Neuronal stem cell (in vitro differentiated cells): Measurements from ENCODE around the gene REEP5.

ENCODE experiments used
- DNase-seq: peaks from one replicate; pipeline ENCODE4 v3.0.0-alpha.2; 2013; ENCODE audit warnings: low spot score
- H2AFZ ChIP-seq: one replicate; pipeline ENCODE4 v1.6.1; 2013; ENCODE audit warnings: mild to moderate bottlenecking, low read length, inconsistent platforms
- H2AK5ac ChIP-seq: 2 replicates; pipeline ENCODE4 v1.6.1; 2013; ENCODE audit warnings: low read depth, mild to moderate bottlenecking, inconsistent platforms, low read length, moderate library complexity, mixed read lengths
- H2BK120ac ChIP-seq: 2 replicates; pipeline ENCODE4 v1.6.1; 2013; ENCODE audit warnings: low read depth, mild to moderate bottlenecking, inconsistent platforms, low read length, moderate library complexity, mixed read lengths
- H2BK12ac ChIP-seq: one replicate; pipeline ENCODE4 v1.6.1; 2013; ENCODE audit warnings: low read length, inconsistent platforms
- H2BK15ac ChIP-seq: 2 replicates; pipeline ENCODE4 v1.6.1; 2013; ENCODE audit warnings: mild to moderate bottlenecking, low read length, inconsistent platforms, mixed read lengths
- H2BK5ac ChIP-seq: one replicate; pipeline ENCODE4 v1.6.1; 2013; ENCODE audit warnings: inconsistent platforms, mild to moderate bottlenecking, low read length, moderate library complexity
- H3K14ac ChIP-seq: one replicate; pipeline ENCODE4 v1.6.1; 2013; ENCODE audit warnings: low read length, inconsistent platforms
- H3K18ac ChIP-seq: 2 replicates; pipeline ENCODE4 v1.6.1; 2013; ENCODE audit warnings: low read length, inconsistent platforms
- H3K23ac ChIP-seq: 2 replicates; pipeline ENCODE4 v1.6.1; 2013; ENCODE audit warnings: low read depth, mild to moderate bottlenecking, mixed read lengths, low read length, inconsistent platforms; ENCODE audit not compliant: poor library complexity
- H3K27ac ChIP-seq: replicated peaks from 3 replicates; pipeline ENCODE4 v1.5.1; 2013; ENCODE audit warnings: low read length, inconsistent platforms
- H3K27me3 ChIP-seq, 3 experiments: 2 replicates each; pipeline ENCODE4 v1.6.1; 2013; ENCODE audit warnings: low read length in 3 of 3, mild to moderate bottlenecking in 2 of 3, inconsistent platforms in 1 of 3, low read depth in 1 of 3, mixed read lengths in 1 of 3, moderate library complexity in 1 of 3; ENCODE audit not compliant: control insufficient read depth in 3 of 3, insufficient read depth in 3 of 3
- H3K36me3 ChIP-seq, 2 donors: replicated peaks in 1 of 2; 2 replicates each; pipeline ENCODE4 v1.6.1; 2013; ENCODE audit warnings: low read length in 2 of 2; ENCODE audit not compliant: control insufficient read depth in 2 of 2, insufficient read depth in 2 of 2
- H3K4ac ChIP-seq: 2 replicates; pipeline ENCODE4 v1.6.1; 2013; ENCODE audit warnings: inconsistent platforms, mild to moderate bottlenecking, low read length, moderate library complexity
- H3K4me1 ChIP-seq, 2 donors: 1 replicate in 1 of 2; 2 replicates in 1 of 2; pipeline ENCODE4 v1.6.1; 2013; ENCODE audit warnings: low read length in 2 of 2, low read depth in 1 of 2; ENCODE audit not compliant: control insufficient read depth in 2 of 2, insufficient read depth in 1 of 2
- H3K4me2 ChIP-seq: one replicate; pipeline ENCODE4 v1.6.1; 2013; ENCODE audit warnings: mild to moderate bottlenecking, low read length, inconsistent platforms; ENCODE audit not compliant: insufficient read depth, poor library complexity, severe bottlenecking
- H3K4me3 ChIP-seq, 2 donors: 2 replicates each; pipeline ENCODE4 v1.5.1; 2013; ENCODE audit warnings: low read length in 2 of 2, mild to moderate bottlenecking in 2 of 2, inconsistent platforms in 1 of 2, moderate library complexity in 1 of 2
- H3K79me1 ChIP-seq: one replicate; pipeline ENCODE4 v1.6.1; 2013; ENCODE audit warnings: low read depth, mild to moderate bottlenecking, inconsistent platforms, low read length, moderate library complexity
- H3K9ac ChIP-seq: one replicate; pipeline ENCODE4 v1.6.1; 2013; ENCODE audit warnings: mild to moderate bottlenecking, low read depth, low read length, inconsistent platforms; ENCODE audit not compliant: poor library complexity
- H3K9me3 ChIP-seq, 2 donors: replicated peaks in 1 of 2; 2 replicates each; pipeline versions ENCODE3 to v1.6.1; 2013; ENCODE audit warnings: low read length in 2 of 2, mild to moderate bottlenecking in 2 of 2, inconsistent platforms in 1 of 2, low read depth in 1 of 2, mixed read lengths in 1 of 2, moderate library complexity in 1 of 2; ENCODE audit not compliant: control insufficient read depth in 2 of 2, insufficient read depth in 1 of 2
- H4K8ac ChIP-seq: one replicate; pipeline ENCODE4 v1.6.1; 2013; ENCODE audit warnings: low read depth, mild to moderate bottlenecking, inconsistent platforms, low read length, moderate library complexity
- H4K91ac ChIP-seq: one replicate; pipeline ENCODE4 v1.6.1; 2013; ENCODE audit warnings: low read length, low read depth, mild to moderate bottlenecking, inconsistent platforms; ENCODE audit not compliant: poor library complexity
- WGBS, 2 donors: extraction: QIAGEN DNeasy Blood & Tissue Kit; methylation state at CpG; one replicate each; pipeline ENCODE4 v1.1.7; 2013; ENCODE audit warnings: missing lambda C conversion rate in 2 of 2, mixed read lengths in 1 of 2; ENCODE audit not compliant: insufficient read length in 2 of 2, insufficient replicate concordance in 1 of 2; ENCODE audit errors: extremely low coverage in 2 of 2; 5-methylcytosine and 5-hydroxymethylcytosine counted together

Gene REEP5

GRCh38 chr5:112918679-112919078 is 3.3 kb downstream of the REEP5 start:
- H3K4me3 ChIP-seq = no peak overlapping the region
- no peak overlapping the region for H2BK120ac ChIP-seq
- no peak overlapping the region for H2BK15ac ChIP-seq
- no peaks in the 10 kb centered on the region for H3K9me3 ChIP-seq
- H3K79me1 ChIP-seq = peaks cover 4% of the 10 kb centered on the region
- WGBS, 2 donors = no CpG with 5 or more reads among the region's 1 CpG
- no peak overlapping the region for H3K4me2 ChIP-seq
- no peak overlapping the region for H2AK5ac ChIP-seq
- H3K4ac ChIP-seq = no peak overlapping the region
- H3K23ac ChIP-seq = no peak overlapping the region
- H3K18ac ChIP-seq = no peak overlapping the region
- H3K9ac ChIP-seq = no peak overlapping the region
- no peak overlapping the region for H4K8ac ChIP-seq
- no peak overlapping the region for H3K27ac ChIP-seq
- H2AFZ ChIP-seq = no peak overlapping the region
- H3K14ac ChIP-seq = no peak overlapping the region
- H3K4me1 ChIP-seq = peaks cover 3 to 8% of the 10 kb centered on the region in 2 donors
- H4K91ac ChIP-seq = no peak overlapping the region
- H2BK5ac ChIP-seq = no peak overlapping the region
- no peak overlapping the region for H2BK12ac ChIP-seq
- peaks cover 0 to 11% (median 10%) of the 10 kb centered on the region in 3 experiments for H3K27me3 ChIP-seq
- no peak for DNase-seq
- peaks cover 2 to 65% of the 10 kb centered on the region in 2 donors for H3K36me3 ChIP-seq

DNA sequence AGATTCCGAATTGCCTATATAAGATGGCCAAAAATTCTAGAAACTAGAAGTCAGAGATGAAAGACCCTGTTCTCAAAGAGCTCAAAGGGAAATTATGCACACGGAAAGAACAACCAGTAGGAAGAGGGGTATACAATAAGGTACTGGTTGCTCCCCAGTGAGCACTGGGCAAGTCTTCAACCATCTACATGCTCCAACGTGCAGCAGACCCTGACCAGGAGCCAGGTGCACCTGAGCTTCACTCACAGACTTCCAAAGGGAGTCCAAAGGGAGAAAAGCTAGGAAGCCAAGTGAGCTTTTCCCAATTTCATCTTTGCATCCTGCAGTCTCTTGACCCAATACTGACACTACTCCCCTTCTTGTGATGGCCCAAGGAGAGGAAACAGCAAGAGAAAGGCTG is 3.9 kb downstream of the REEP5 start:
- H3K27me3 ChIP-seq = peaks cover 0 to 7% (median 5%) of the 10 kb centered on the region in 3 experiments
- H3K4me1 ChIP-seq = peaks cover 3 to 4% of the 10 kb centered on the region in 2 donors
- WGBS, 2 donors = no CpG with 5 or more reads among the region's 3 CpGs
- peaks cover 2 to 68% of the 10 kb centered on the region in 2 donors for H3K36me3 ChIP-seq
- no peak overlapping the region for H4K91ac ChIP-seq
- no peak overlapping the region for H3K4me2 ChIP-seq
- no peak overlapping the region for H3K9ac ChIP-seq
- H2AFZ ChIP-seq = no peak overlapping the region
- no peak for DNase-seq
- H3K79me1 ChIP-seq = peaks cover 4% of the 10 kb centered on the region
- no peak overlapping the region for H2BK15ac ChIP-seq
- no peak overlapping the region for H3K14ac ChIP-seq
- no peak overlapping the region for H2BK120ac ChIP-seq
- no peaks in the 10 kb centered on the region for H3K9me3 ChIP-seq
- H2AK5ac ChIP-seq = no peak overlapping the region
- H2BK12ac ChIP-seq = no peak overlapping the region
- H3K23ac ChIP-seq = no peak overlapping the region
- no peak overlapping the region for H3K18ac ChIP-seq
- no peak overlapping the region for H4K8ac ChIP-seq
- no peak overlapping the region for H3K27ac ChIP-seq
- no peak overlapping the region for H2BK5ac ChIP-seq
- H3K4ac ChIP-seq = no peak overlapping the region
- no peak overlapping the region for H3K4me3 ChIP-seq

DNA sequence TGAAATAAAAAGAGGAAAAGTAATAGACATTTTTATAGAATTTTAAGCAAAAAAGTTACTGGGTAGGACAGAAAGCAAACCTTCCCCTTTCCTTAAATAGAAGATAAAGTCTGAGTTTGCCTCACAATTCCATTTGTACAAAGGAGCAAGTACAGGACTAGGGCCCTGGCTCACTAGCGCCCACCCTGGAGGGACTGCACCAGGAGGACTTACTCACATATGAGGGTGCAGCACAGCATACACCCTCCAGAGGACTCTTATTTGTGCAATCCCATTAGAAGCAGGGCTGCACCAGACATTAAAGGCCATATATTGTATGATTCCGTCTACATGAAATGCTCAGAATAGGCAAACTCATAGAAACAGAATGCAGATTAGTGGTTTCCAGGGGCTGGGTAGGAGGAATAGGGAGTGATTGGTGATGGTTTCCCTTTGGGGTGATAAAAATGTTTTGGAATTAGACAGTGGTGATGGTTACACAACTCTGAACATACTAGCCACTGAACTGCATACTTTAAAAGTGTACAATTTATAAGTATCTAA is 4.5 kb downstream of the REEP5 start:
- no CpG with 5 or more reads among the region's 2 CpGs for WGBS, 2 donors
- no peak overlapping the region for H3K4me2 ChIP-seq

DNA sequence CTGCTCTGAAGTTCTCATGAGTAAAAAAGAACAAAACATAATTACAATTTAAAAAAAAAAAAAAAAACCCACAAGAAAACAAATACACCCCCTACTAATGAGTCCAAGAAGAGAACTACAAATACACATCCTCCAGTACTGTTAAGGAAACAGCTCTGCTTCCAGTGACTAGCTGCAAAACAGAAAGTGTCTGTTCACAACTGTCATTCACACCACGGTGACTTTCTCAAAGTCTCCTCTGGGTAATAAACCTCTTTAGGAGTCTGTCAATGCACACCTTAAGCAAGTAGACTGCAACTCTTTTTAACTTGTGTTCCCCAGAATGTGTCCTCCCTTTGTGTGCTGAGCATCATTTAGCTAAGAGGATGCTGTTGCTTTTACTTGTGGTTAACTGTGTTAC is 6.2 kb downstream of the REEP5 start:
- H4K91ac ChIP-seq = no peak overlapping the region
- H3K4me2 ChIP-seq = no peak overlapping the region
- H3K23ac ChIP-seq = no peak overlapping the region
- H2BK15ac ChIP-seq = no peak overlapping the region
- no peak for DNase-seq
- no peak overlapping the region for H2AFZ ChIP-seq
- H3K79me1 ChIP-seq = no peaks in the 10 kb centered on the region
- no peaks in the 10 kb centered on the region for H3K4me1 ChIP-seq
- no peak overlapping the region for H2AK5ac ChIP-seq
- H3K4ac ChIP-seq = no peak overlapping the region
- no CpG with 5 or more reads among the region's 1 CpG for WGBS, 2 donors
- H4K8ac ChIP-seq = no peak overlapping the region
- no peaks in the 10 kb centered on the region for H3K9me3 ChIP-seq
- H3K36me3 ChIP-seq = peaks cover 2 to 76% of the 10 kb centered on the region in 2 donors
- no peak overlapping the region for H2BK12ac ChIP-seq
- no peak overlapping the region for H3K9ac ChIP-seq
- H2BK120ac ChIP-seq = no peak overlapping the region
- H3K14ac ChIP-seq = no peak overlapping the region
- no peak overlapping the region for H2BK5ac ChIP-seq
- no peaks in the 10 kb centered on the region for H3K27me3 ChIP-seq
- no peak overlapping the region for H3K27ac ChIP-seq
- no peak overlapping the region for H3K4me3 ChIP-seq
- no peak overlapping the region for H3K18ac ChIP-seq

More for the DNA sequence above, 4.5 kb downstream of the REEP5 start:
- Histone ChIP-seq H3K36me3 (peaks cover 2 to 72% of the 10 kb centered on the region in 2 donors), H2BK120ac (no peak overlapping the region), H3K4me1 (peaks cover 2 to 3% of the 10 kb centered on the region in 2 donors), H3K9me3 (no peaks in the 10 kb centered on the region), H3K9ac (no peak overlapping the region), H2BK5ac (no peak overlapping the region), H2AK5ac (no peak overlapping the region), H3K4ac (no peak overlapping the region), H3K23ac (no peak overlapping the region), H2BK12ac (no peak overlapping the region), H2BK15ac (no peak overlapping the region), H2AFZ (no peak overlapping the region), H3K14ac (no peak overlapping the region), H3K79me1 (peaks cover 4% of the 10 kb centered on the region), H3K18ac (no peak overlapping the region), H3K27me3 (peaks cover 0 to 2% (median 0%) of the 10 kb centered on the region in 3 experiments), H3K27ac (no peak overlapping the region), H4K91ac (no peak overlapping the region), H3K4me3 (no peak overlapping the region), H4K8ac (no peak overlapping the region)
- DNase-seq = no peak
